ENCODE measurements around the gene MITF. TPM values are rescaled to one million over a fixed set of nuclear protein-coding genes. Genes with fewer than 3 reads are reported as not detected.

Gene MITF
- total RNA-seq, 2 experiments from 2014 or later = not detected

DNA sequence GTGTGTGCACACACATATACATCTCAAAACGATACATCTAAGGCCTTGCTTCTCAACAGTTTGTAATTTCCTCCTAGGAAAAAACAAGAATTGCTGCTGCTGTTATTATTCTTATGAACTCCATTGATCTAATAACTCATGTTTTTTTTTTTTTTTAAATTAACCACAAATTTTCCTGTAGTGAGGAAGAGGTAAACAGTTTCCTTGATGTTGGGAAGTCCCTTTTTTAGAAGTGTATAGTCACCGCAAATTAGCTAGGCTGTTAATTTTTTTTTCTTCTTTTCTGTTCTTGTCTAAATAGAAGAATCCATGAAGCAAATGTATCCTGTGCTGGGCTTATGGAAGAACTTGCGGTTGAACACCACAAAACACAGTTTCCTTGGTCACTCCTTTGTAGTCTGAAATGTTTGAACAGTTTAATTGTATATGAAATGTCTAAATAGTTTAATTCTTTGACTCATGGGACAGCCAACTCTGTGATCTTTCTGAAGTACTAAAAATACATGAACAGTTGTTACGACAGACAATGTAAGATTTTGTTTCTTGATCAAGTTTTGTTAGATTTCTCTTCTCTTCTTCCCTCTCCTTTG is 64.5 kb downstream of the MITF start:
- no peaks in the 10 kb centered on the region for H3K36me3 ChIP-seq (ENCODE audit: insufficient read depth, low read length)
- H3K4me2 ChIP-seq (ENCODE audit: low read length) = no peak overlapping the region
- intact Hi-C loops (cut with micrococcal nuclease; ENCODE audit: unreplicated experiment) = no loop called here
- H4K20me1 ChIP-seq (ENCODE audit: insufficient read depth, low read length) = no peaks in the 10 kb centered on the region
- no peaks in the 10 kb centered on the region for H3K9me3 ChIP-seq (ENCODE audit: low read length)
- no TSS peak for BruUV-seq (replicated peaks)
- no peaks in the 10 kb centered on the region for H3K9me2 ChIP-seq (ENCODE audit: insufficient read depth, low read length)
- H3K27ac ChIP-seq (ENCODE audit: low read depth, low read length, poor library complexity, severe bottlenecking) = no peak overlapping the region
- DNase-seq (ENCODE audit: low spot score) = no peak
- H3K79me2 ChIP-seq (ENCODE audit: insufficient read depth, low read depth, low read length) = no peaks in the 10 kb centered on the region
- H2AFZ ChIP-seq (ENCODE audit: low read length) = no peak overlapping the region
- ChIA-PET POLR2A (no interaction called here), CTCF (ENCODE audit: unreplicated experiment) (no interaction called here)
- no peaks in the 10 kb centered on the region for H3K4me1 ChIP-seq (ENCODE audit: insufficient read depth, low read length, poor library complexity, severe bottlenecking)
- no peak for TF ChIP-seq CTCF (conservative IDR thresholded peaks at IDR 0.05; ENCODE audit: low read length)
- H3K4me3 ChIP-seq (ENCODE audit: low read depth, low read length, poor library complexity, severe bottlenecking) = no peak overlapping the region

- no peak for DNase-seq (ENCODE audit: low spot score)
- H3K4me1 ChIP-seq (ENCODE audit: insufficient read depth, low read length, poor library complexity, severe bottlenecking) = no peaks in the 10 kb centered on the region
- no peaks in the 10 kb centered on the region for H3K9me2 ChIP-seq (ENCODE audit: insufficient read depth, low read length)
- no peaks in the 10 kb centered on the region for H3K79me2 ChIP-seq (ENCODE audit: insufficient read depth, low read depth, low read length)
- H4K20me1 ChIP-seq (ENCODE audit: insufficient read depth, low read length) = no peaks in the 10 kb centered on the region
- no TSS peak for BruUV-seq (replicated peaks)
- no peak for TF ChIP-seq EZH2phosphoT487 (IDR thresholded peaks at IDR 0.05; ENCODE audit: borderline replicate concordance, low read depth, low read length)
- no peak for TF ChIP-seq CTCF (conservative IDR thresholded peaks at IDR 0.05; ENCODE audit: low read length)
- no peaks in the 10 kb centered on the region for H3K36me3 ChIP-seq (ENCODE audit: insufficient read depth, low read length)
- H3K9me3 ChIP-seq (ENCODE audit: low read length) = no peaks in the 10 kb centered on the region
- no peak overlapping the region for H2AFZ ChIP-seq (ENCODE audit: low read length)
- intact Hi-C loops (cut with micrococcal nuclease; ENCODE audit: unreplicated experiment) = no loop called here
- ChIA-PET CTCF (ENCODE audit: unreplicated experiment) (no interaction called here), POLR2A (no interaction called here)
- H3K4me2 ChIP-seq (ENCODE audit: low read length) = no peak overlapping the region
- no peak overlapping the region for H3K27ac ChIP-seq (ENCODE audit: low read depth, low read length, poor library complexity, severe bottlenecking)
- H3K4me3 ChIP-seq (ENCODE audit: low read depth, low read length, poor library complexity, severe bottlenecking) = no peak overlapping the region
These were observed 66.2 kb downstream of the MITF start for GRCh38 chr3:69805491-69805890.

- no peaks in the 10 kb centered on the region for H3K9me2 ChIP-seq (ENCODE audit: insufficient read depth, low read length)
- no peaks in the 10 kb centered on the region for H3K4me1 ChIP-seq (ENCODE audit: insufficient read depth, low read length, poor library complexity, severe bottlenecking)
- no peaks in the 10 kb centered on the region for H4K20me1 ChIP-seq (ENCODE audit: insufficient read depth, low read length)
- POLR2A ChIA-PET = no interaction called here
- H3K4me3 ChIP-seq (ENCODE audit: low read depth, low read length, poor library complexity, severe bottlenecking) = no peak overlapping the region
- H3K9me3 ChIP-seq (ENCODE audit: low read length) = no peaks in the 10 kb centered on the region
- H3K27ac ChIP-seq (ENCODE audit: low read depth, low read length, poor library complexity, severe bottlenecking) = no peak overlapping the region
- no peaks in the 10 kb centered on the region for H3K79me2 ChIP-seq (ENCODE audit: insufficient read depth, low read depth, low read length)
- no peak overlapping the region for H2AFZ ChIP-seq (ENCODE audit: low read length)
- H3K4me2 ChIP-seq (ENCODE audit: low read length) = no peak overlapping the region
- CTCF ChIA-PET (ENCODE audit: unreplicated experiment) = no interaction called here
- intact Hi-C loops (cut with micrococcal nuclease; ENCODE audit: unreplicated experiment) = no loop called here
- TF ChIP-seq EZH2phosphoT487 (IDR thresholded peaks at IDR 0.05; ENCODE audit: borderline replicate concordance, low read depth, low read length) (no peak), CTCF (conservative IDR thresholded peaks at IDR 0.05; ENCODE audit: low read length) (no peak)
- no peaks in the 10 kb centered on the region for H3K36me3 ChIP-seq (ENCODE audit: insufficient read depth, low read length)
- no peak for DNase-seq (ENCODE audit: low spot score)
- no TSS peak for BruUV-seq (replicated peaks)
These were observed 67.6 kb downstream of the MITF start for GRCh38 chr3:69806735-69807438.
